GM12892 (cell line): ENCODE measurements around the gene TTC27.

Source experiments
- POLR2A ChIP-seq: IDR thresholded peaks from 2 replicates; pipeline ENCODE4 v1.6.1; 2011; ENCODE audit warnings: low read depth, low read length, control low read depth
- POLR2AphosphoS5 ChIP-seq: IDR thresholded peaks from 2 replicates; pipeline ENCODE4 v1.6.1; 2011; ENCODE audit warnings: low read depth, low read length, control low read depth

- TF ChIP-seq POLR2A: no peak
- no peak for TF ChIP-seq POLR2AphosphoS5
These were observed 192.2 kb downstream of the TTC27 start for GRCh38 chr2:32820088-32820487.
